ENCODE results near the gene PHOX2A. TPM values are rescaled to one million over a fixed set of nuclear protein-coding genes. Genes with fewer than 3 reads are reported as not detected.

The PHOX2A gene
- total RNA-seq, 1 donor from 2014 or later = not detected

- peaks cover 32% of the 10 kb centered on the region for H3K27me3 Mint-ChIP-seq (ENCODE audit: unreplicated experiment)
- H3K36me3 Mint-ChIP-seq (ENCODE audit: unreplicated experiment) = no peaks in the 10 kb centered on the region
- DNase-seq (ENCODE audit: extremely low spot score, unreplicated experiment) = peak; percentile 36
- no peaks in the 10 kb centered on the region for H3K4me1 Mint-ChIP-seq (ENCODE audit: unreplicated experiment)
- no peaks in the 10 kb centered on the region for H3K9me3 Mint-ChIP-seq (ENCODE audit: unreplicated experiment)
- H3K4me3 Mint-ChIP-seq (ENCODE audit: unreplicated experiment) = no peak overlapping the region
- no peak overlapping the region for H3K27ac Mint-ChIP-seq (ENCODE audit: unreplicated experiment)
- TF ChIP-seq, protein P1, sequence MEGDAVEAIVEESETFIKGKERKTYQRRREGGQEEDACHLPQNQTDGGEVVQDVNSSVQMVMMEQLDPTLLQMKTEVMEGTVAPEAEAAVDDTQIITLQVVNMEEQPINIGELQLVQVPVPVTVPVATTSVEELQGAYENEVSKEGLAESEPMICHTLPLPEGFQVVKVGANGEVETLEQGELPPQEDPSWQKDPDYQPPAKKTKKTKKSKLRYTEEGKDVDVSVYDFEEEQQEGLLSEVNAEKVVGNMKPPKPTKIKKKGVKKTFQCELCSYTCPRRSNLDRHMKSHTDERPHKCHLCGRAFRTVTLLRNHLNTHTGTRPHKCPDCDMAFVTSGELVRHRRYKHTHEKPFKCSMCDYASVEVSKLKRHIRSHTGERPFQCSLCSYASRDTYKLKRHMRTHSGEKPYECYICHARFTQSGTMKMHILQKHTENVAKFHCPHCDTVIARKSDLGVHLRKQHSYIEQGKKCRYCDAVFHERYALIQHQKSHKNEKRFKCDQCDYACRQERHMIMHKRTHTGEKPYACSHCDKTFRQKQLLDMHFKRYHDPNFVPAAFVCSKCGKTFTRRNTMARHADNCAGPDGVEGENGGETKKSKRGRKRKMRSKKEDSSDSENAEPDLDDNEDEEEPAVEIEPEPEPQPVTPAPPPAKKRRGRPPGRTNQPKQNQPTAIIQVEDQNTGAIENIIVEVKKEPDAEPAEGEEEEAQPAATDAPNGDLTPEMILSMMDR (IDR thresholded peaks at IDR 0.05) = no peak
Observed at GRCh38 chr11:72251614-72252013, 7.6 kb upstream of the PHOX2A start.

GRCh38 chr11:72250661-72251464 is 6.9 kb upstream of the PHOX2A start:
- peaks cover 25% of the 10 kb centered on the region for H3K27me3 Mint-ChIP-seq (ENCODE audit: unreplicated experiment)
- no peaks in the 10 kb centered on the region for H3K4me1 Mint-ChIP-seq (ENCODE audit: unreplicated experiment)
- H3K4me3 Mint-ChIP-seq (ENCODE audit: unreplicated experiment) = no peak overlapping the region
- DNase-seq (ENCODE audit: extremely low spot score, unreplicated experiment) = peak; percentile 77
- H3K9me3 Mint-ChIP-seq (ENCODE audit: unreplicated experiment) = no peaks in the 10 kb centered on the region
- TF ChIP-seq, protein P1 (IDR thresholded peaks at IDR 0.05) = no peak
- H3K36me3 Mint-ChIP-seq (ENCODE audit: unreplicated experiment) = no peaks in the 10 kb centered on the region
- H3K27ac Mint-ChIP-seq (ENCODE audit: unreplicated experiment) = no peak overlapping the region

GRCh38 chr11:72249961-72250360 is 6.0 kb upstream of the PHOX2A start:
- no peaks in the 10 kb centered on the region for H3K4me1 Mint-ChIP-seq (ENCODE audit: unreplicated experiment)
- no peaks in the 10 kb centered on the region for H3K36me3 Mint-ChIP-seq (ENCODE audit: unreplicated experiment)
- TF ChIP-seq, protein P1 (IDR thresholded peaks at IDR 0.05) = no peak
- no peak overlapping the region for H3K4me3 Mint-ChIP-seq (ENCODE audit: unreplicated experiment)
- H3K9me3 Mint-ChIP-seq (ENCODE audit: unreplicated experiment) = no peaks in the 10 kb centered on the region
- peaks cover 16% of the 10 kb centered on the region for H3K27me3 Mint-ChIP-seq (ENCODE audit: unreplicated experiment)
- DNase-seq (ENCODE audit: extremely low spot score, unreplicated experiment) = peak; percentile 53
- no peak overlapping the region for H3K27ac Mint-ChIP-seq (ENCODE audit: unreplicated experiment)

DNA sequence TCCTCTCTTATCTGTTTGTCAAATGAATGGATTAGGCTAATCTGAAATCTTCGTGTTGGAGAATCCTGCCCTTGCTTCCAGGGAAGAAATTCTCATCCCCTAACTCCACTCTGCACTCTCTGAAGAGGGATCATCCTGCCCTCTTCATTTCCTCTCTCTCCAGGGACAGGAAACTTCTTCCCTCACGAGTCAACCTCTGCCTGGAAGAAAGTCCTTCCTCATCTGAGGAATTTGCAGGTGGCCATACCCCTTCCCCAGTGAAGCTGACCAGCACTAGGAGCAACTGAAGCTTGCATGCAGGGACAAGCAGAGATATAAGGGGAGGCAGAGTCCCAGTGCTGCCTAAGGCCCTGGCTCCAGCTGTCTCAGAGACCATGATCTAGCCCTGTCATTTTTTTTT is 3.6 kb upstream of the PHOX2A start:
- H3K27ac Mint-ChIP-seq (ENCODE audit: unreplicated experiment) = no peak overlapping the region
- H3K9me3 Mint-ChIP-seq (ENCODE audit: unreplicated experiment) = no peaks in the 10 kb centered on the region
- peaks cover 9% of the 10 kb centered on the region for H3K4me1 Mint-ChIP-seq (ENCODE audit: unreplicated experiment)
- TF ChIP-seq, protein P1 (IDR thresholded peaks at IDR 0.05) = no peak
- no peak for DNase-seq (ENCODE audit: extremely low spot score, unreplicated experiment)
- peaks cover 22% of the 10 kb centered on the region for H3K27me3 Mint-ChIP-seq (ENCODE audit: unreplicated experiment)
- H3K4me3 Mint-ChIP-seq (ENCODE audit: unreplicated experiment) = no peak overlapping the region
- peaks cover 5% of the 10 kb centered on the region for H3K36me3 Mint-ChIP-seq (ENCODE audit: unreplicated experiment)

GRCh38 chr11:72245263-72245816 is 1.4 kb upstream of the PHOX2A start:
- H3K27me3 Mint-ChIP-seq (ENCODE audit: unreplicated experiment) = peaks cover 27% of the 10 kb centered on the region
- DNase-seq (ENCODE audit: extremely low spot score, unreplicated experiment) = no peak
- TF ChIP-seq, protein P1 (IDR thresholded peaks at IDR 0.05) = no peak

More at GRCh38 chr11:72245263-72245816, 1.4 kb upstream of the PHOX2A start:
- Mint-ChIP-seq H3K4me3 (ENCODE audit: unreplicated experiment) (no peak overlapping the region), H3K9me3 (ENCODE audit: unreplicated experiment) (no peaks in the 10 kb centered on the region), H3K36me3 (ENCODE audit: unreplicated experiment) (peaks cover 5% of the 10 kb centered on the region), H3K27ac (ENCODE audit: unreplicated experiment) (no peak overlapping the region), H3K4me1 (ENCODE audit: unreplicated experiment) (peaks cover 10% of the 10 kb centered on the region)
